ENCODE results near the gene ZNF805.

The ZNF805 gene

DNA sequence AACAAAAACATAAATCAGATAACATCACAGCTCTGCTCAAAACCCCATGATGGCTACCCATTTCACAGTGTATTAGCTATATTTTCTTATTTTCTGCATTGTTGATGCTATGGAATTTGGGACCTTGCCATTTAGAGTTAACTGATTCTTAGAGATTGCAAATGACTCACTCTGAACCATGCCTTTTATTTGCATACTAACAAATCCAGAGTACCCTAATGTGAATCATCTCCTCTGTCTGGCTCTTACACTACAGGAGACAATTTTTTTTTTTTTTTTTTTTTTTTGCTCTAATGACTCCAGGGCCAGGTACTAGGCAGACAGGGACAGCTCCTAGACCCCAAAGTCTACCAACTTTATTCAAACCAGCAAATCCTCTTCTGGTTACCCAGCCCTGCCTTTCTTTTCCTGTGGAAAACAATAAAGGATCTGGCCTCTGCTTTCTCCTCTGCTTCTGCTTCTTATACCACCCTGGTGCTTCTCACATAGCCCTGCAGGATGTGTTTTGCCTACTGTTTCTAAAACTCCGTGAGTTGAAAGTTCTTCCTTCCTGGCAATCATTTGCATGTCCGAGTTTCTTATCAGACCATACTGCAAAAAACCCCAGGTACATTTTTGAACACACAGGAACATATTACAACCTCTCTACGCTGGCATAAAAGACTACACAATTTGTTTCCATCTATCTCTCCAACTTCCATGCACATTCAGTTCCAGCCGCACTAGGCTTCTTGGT, 29.3 kb downstream of the ZNF805 start:
- peak; percentile 92 for DNase-seq

GRCh38 chr19:57271280-57271679, 30.8 kb downstream of the ZNF805 start:
- no peak for DNase-seq

DNA sequence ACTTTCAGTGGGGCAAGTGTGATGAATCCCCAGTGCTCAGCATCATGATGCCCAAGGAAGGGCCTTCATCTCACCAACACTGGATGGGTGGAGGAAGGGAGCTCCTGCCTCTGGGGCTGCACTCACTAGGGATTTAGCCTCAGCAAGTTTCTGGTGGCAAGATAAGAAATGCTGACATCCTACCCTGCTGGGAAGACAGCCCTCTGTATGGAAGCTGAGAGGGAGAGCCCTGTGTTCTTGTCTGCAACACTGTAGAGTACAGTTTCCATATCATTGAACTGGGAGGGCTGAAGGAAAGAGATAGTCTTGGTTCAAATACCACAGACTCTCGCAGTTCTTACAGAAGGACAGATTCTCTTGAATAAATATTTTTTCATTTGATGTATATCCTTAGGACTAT, 32.6 kb downstream of the ZNF805 start:
- no peak for DNase-seq

DNA sequence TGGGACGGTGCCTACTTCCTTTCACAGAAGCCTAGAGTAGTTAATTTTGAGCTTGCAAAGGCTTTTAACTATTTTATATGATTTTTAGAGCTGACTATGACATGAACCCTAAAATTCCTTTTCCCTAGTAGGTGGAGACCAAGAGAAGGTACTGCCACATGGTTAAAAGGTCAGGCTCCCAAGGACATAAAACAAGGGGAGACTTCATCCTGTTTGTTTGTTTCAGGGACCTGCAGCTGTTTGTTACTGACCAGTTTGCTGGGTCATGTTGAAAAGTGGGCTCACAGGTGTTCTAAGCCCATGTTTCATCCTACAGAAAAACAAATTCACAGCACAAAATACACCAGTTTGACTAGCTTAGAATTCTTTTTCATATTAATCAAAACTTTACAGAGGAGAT, 36.0 kb downstream of the ZNF805 start:
- no peak for DNase-seq

GRCh38 chr19:57278481-57278880, 38.0 kb downstream of the ZNF805 start:
- peak; percentile 63 for DNase-seq

- peak; percentile 98 for DNase-seq
Observed at GRCh38 chr19:57279418-57280164, 39.2 kb downstream of the ZNF805 start.

- peak; percentile 98 for DNase-seq
Observed at GRCh38 chr19:57280165-57280961, 39.9 kb downstream of the ZNF805 start, which contains the start of gene ZNF460. ZNF460 (plus strand) TSS chr19:57280485; CDS start chr19:57280807, 322 bp downstream.

GRCh38 chr19:57280962-57281400, 40.5 kb downstream of the ZNF805 start:
- DNase-seq, result no peak

DNA sequence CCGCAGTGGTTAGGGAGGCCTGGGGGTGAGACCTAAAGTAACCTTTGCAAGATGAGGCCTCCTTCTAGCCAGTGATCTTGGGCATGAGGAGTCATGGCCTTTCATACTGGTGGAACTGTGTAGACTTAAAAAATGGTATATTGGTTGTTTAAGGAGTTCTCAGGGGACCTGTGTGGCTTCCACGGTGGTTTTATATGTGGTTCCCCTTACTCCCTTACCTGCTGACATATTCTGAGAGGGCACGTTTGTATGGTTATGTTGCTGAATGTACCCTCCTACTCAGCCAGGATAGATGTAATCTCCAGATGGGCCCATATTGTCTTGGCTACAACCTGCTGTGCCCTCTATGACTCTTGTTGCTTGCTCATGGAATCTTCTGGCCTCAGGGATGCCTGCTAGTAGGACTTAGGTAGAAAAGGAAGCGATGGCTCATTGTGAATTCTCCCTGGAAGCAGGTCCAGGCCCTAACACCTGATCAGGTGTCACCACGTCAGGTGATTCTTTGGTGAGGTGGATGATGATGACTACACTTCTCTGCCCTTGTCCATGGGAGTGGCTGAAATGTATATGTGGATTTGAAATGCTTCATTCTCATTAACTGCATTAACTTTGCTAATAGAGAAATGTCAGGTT, 41.7 kb downstream of the ZNF805 start:
- DNase-seq, result no peak

- DNase-seq, result no peak
Observed at GRCh38 chr19:57288373-57288772, 47.9 kb downstream of the ZNF805 start.

DNA sequence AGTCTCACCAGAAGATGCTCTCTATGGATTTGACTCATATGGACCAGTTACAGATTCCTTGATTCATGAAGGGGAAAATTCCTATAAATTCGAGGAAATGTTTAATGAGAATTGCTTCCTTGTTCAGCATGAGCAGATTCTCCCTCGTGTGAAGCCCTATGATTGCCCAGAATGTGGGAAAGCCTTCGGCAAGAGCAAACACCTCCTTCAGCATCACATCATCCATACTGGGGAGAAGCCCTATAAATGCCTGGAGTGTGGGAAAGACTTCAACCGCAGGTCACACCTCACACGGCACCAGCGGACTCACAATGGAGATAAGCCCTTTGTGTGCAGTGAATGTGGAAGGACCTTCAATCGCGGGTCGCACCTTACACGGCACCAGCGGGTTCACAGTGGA, 50.5 kb downstream of the ZNF805 start:
- no peak for DNase-seq

DNA sequence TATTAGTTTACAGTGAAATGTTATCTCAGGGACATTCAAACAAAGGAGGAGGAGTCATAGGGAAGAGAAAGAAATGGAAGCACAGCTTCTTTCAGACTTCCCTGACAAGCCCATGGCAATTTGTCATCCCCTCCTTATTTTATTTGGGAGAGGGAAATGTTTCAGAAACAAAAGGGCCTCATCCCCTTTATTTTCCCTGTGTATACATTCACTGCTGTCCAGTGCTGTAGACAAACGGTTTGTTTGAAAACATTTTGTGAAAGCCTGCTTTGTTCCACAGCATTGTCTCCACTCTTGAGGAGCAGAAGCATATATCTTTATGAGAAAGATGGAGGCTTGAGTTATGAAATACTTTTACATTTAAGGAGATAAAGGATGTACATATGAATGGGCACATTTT, 52.1 kb downstream of the ZNF805 start:
- no peak for DNase-seq

DNA sequence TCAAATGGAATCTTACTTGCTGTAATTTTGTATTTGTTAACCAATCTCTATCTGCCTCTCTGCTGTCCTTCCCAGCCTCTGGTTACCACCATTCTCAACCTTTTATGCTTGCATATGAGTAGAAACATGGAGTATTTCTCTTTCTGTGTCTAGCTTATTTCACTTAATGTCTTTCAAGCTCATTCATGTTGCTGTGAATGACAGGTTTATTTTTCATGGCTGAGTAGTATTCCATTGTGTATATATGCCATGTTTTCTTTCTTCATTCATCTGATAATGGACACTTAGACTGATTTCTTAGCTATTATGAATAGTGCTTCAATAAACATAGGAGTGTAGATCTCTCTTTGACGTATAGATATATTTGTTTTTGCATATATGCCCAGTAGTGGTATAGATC, 53.3 kb downstream of the ZNF805 start:
- DNase-seq, result no peak

DNA sequence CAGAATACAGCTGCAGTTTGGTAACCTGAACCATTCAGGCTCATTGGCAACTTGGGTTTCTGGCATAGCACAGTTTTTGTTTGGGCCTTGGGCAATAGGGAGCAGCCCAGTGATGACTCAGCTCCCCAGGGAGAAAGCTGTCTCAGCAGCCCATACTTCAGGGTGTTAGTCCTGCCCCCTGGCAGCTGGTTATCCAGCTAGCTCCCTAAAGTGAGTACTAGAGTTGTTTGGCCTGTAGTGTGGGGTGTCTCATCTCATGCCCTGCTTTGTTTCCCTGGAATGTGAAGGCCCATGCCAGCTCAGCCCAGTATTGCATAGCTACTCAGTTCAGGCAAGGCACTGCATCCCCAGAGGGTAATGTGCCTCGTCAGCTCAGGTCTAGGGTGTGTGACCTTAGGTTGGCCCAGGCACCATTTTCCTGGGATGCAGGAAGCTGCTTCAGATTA, 61.6 kb downstream of the ZNF805 start:
- DNase-seq, result peak; percentile 77

DNA sequence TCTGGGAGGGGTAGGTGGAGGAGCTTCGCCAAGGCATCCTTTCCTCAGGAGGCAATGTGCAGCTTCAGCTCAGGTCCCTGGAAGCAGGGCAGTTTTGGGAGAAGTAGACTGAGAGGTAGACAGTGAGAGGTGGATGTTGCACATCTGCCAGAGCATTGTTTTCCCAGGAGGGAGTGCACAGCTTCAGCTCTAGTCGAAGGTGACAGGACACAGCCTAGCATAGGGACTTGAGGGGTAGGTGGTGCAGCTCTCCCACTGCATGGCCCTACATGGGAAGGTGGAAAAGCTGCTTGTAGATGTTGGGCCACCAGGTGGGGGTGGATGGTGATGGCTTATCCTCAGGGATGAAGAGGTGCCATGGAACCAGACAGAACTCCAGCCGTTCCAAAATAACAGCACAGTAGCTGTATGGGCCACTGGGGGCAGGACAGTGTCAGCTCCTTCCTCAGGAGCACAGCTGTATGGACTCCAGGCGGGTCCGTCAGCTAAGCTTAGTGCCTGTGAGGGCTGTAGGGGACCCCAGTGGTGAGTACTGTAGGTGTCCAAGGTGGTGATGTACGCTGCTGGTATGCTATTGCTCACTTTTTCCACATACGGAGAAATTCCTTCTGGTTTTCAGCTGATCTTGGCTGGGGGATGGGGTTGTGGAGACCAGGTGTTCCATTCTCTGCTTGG, 62.4 kb downstream of the ZNF805 start:
- no peak for DNase-seq

Measured in fibroblast of upper back skin (primary cell).